Prostate gland (tissue), 2 donors: Measurements from ENCODE around the gene MLIP. TPM values are rescaled to one million over a fixed set of nuclear protein-coding genes. Genes with fewer than 3 reads are reported as not detected.

Experiments
- DNase-seq: peaks from one replicate; pipeline ENCODE4 v3.0.0-alpha.2; 2019; ENCODE audit warnings: low spot score
- H3K27ac ChIP-seq, 2 donors: fragments of 200-600 bp; sonication (generic); 2 replicates each; pipeline ENCODE4 v1.5.1; 2017 to 2019
- H3K27me3 ChIP-seq: fragments of 200-600 bp; sonication (generic); replicated peaks from 2 replicates; pipeline ENCODE4 v1.5.1; 2019; ENCODE audit not compliant: insufficient read depth
- H3K36me3 ChIP-seq, 2 donors: fragments of 200-600 bp; sonication (generic); 1 replicate in 1 of 2; 2 replicates in 1 of 2; pipeline versions ENCODE4 v1.5.1 to v1.8.1; 2017 to 2019
- H3K4me1 ChIP-seq: fragments of 200-600 bp; sonication (generic); replicated peaks from 2 replicates; pipeline ENCODE4 v1.5.1; 2019
- H3K4me3 ChIP-seq, 2 donors: fragments of 200-600 bp; sonication (generic); 2 replicates each; pipeline ENCODE4 v1.5.1; 2017 to 2019
- H3K9me3 ChIP-seq: fragments of 200-600 bp; sonication (generic); 2 replicates; pipeline ENCODE4 v1.5.1; 2017
- CTCF ChIP-seq, 4 experiments: fragments of 200-600 bp in 2 of 4; fragments of 450-650 bp in 2 of 4; sonication (generic) in 2 of 4; IDR thresholded peaks; 1 replicate in 3 of 4; 2 replicates in 1 of 4; pipeline ENCODE4 v1.5.1; 2016 to 2019; ENCODE audit warnings: antibody characterized with exemption in 4 of 4, mild to moderate bottlenecking in 2 of 4, moderate library complexity in 2 of 4
- POLR2A ChIP-seq: fragments of 450-650 bp; IDR thresholded peaks from one replicate; pipeline ENCODE4 v1.6.1; 2016; ENCODE audit warnings: antibody characterized with exemption, mild to moderate bottlenecking
- POLR2AphosphoS5 ChIP-seq: sonication (generic); formaldehyde crosslinking; IDR thresholded peaks from one replicate; pipeline ENCODE4 v1.6.1; 2017; ENCODE audit warnings: antibody characterized with exemption
- WGBS: methylation state at CpG from one replicate; pipeline ENCODE4 v1.1.5; 2018; 5-methylcytosine and 5-hydroxymethylcytosine counted together
- intact Hi-C: fragments of 100-400 bp; cut with DNase I; formaldehyde crosslinking; loops from one replicate; pipeline ENCODE4 v1.14.2; 2022
- total RNA-seq, 2 donors: library from RNA; depleted of rRNA; stranded (reverse); fragments of >200 nt; gene quantifications; one replicate each; pipeline ENCODE4 v1.1.0, GENCODE V29; 2016

MLIP gene
- total RNA-seq, 2 donors from 2014 or later, result 0.55 to 1.9 TPM

GRCh38 chr6:54118117-54118516, 6.9 kb downstream of the MLIP start:
- no peaks in the 10 kb centered on the region for H3K36me3 ChIP-seq
- intact Hi-C loops, result no loop called here
- H3K27me3 ChIP-seq, result no peaks in the 10 kb centered on the region
- WGBS, result 92% methylated on average over 2 of the region's 2 CpGs
- no peaks in the 10 kb centered on the region for H3K9me3 ChIP-seq
- no peak overlapping the region for H3K27ac ChIP-seq
- no peak for TF ChIP-seq POLR2A
- no peak for TF ChIP-seq CTCF (IDR thresholded peaks at IDR 0.05)
- TF ChIP-seq POLR2AphosphoS5, result no peak
- no peak overlapping the region for H3K4me3 ChIP-seq
- no peaks in the 10 kb centered on the region for H3K4me1 ChIP-seq
- DNase-seq, result no peak

- no peaks in the 10 kb centered on the region for H3K27me3 ChIP-seq
- no peaks in the 10 kb centered on the region for H3K4me1 ChIP-seq
- no peaks in the 10 kb centered on the region for H3K36me3 ChIP-seq
- intact Hi-C loops, result no loop called here
- no peak for DNase-seq
- no peak overlapping the region for H3K27ac ChIP-seq
- no peaks in the 10 kb centered on the region for H3K9me3 ChIP-seq
- WGBS, result 83% methylated on average over 5 of the region's 5 CpGs
- H3K4me3 ChIP-seq, result no peak overlapping the region
- TF ChIP-seq POLR2A (no peak), CTCF (IDR thresholded peaks at IDR 0.05) (no peak), POLR2AphosphoS5 (no peak)
Observed at GRCh38 chr6:54125493-54125892, 14.2 kb downstream of the MLIP start.

- DNase-seq, result no peak
- intact Hi-C loops, result no loop called here
- Histone ChIP-seq H3K27me3 (no peaks in the 10 kb centered on the region), H3K4me3 (no peak overlapping the region), H3K36me3 (no peaks in the 10 kb centered on the region), H3K27ac (no peak overlapping the region), H3K9me3 (no peaks in the 10 kb centered on the region), H3K4me1 (no peaks in the 10 kb centered on the region)
- TF ChIP-seq POLR2AphosphoS5 (no peak), POLR2A (no peak)
- 91% methylated on average over 3 of the region's 3 CpGs for WGBS
Observed at GRCh38 chr6:54130179-54130578, 18.9 kb downstream of the MLIP start.

- DNase-seq, result no peak
- Histone ChIP-seq H3K4me1 (no peaks in the 10 kb centered on the region), H3K27ac (no peak overlapping the region), H3K36me3 (no peaks in the 10 kb centered on the region), H3K9me3 (no peaks in the 10 kb centered on the region), H3K27me3 (no peaks in the 10 kb centered on the region), H3K4me3 (no peak overlapping the region)
- intact Hi-C loops, result no loop called here
- WGBS, result 92% methylated on average over 2 of the region's 2 CpGs
- TF ChIP-seq CTCF (IDR thresholded peaks at IDR 0.05), result no peak
- TF ChIP-seq POLR2AphosphoS5, result no peak
- TF ChIP-seq POLR2A, result no peak
Observed at GRCh38 chr6:54132587-54132986, 21.3 kb downstream of the MLIP start.

- intact Hi-C loops, result no loop called here
- no peaks in the 10 kb centered on the region for H3K27me3 ChIP-seq
- DNase-seq, result no peak
- H3K4me1 ChIP-seq, result no peaks in the 10 kb centered on the region
- no peaks in the 10 kb centered on the region for H3K9me3 ChIP-seq
- H3K36me3 ChIP-seq, result no peaks in the 10 kb centered on the region
- H3K4me3 ChIP-seq, result no peak overlapping the region
- TF ChIP-seq POLR2A (no peak), POLR2AphosphoS5 (no peak), CTCF (IDR thresholded peaks at IDR 0.05) (no peak)
- no peak overlapping the region for H3K27ac ChIP-seq
- 95% methylated on average over 3 of the region's 3 CpGs for WGBS
Observed at GRCh38 chr6:54133186-54133585, 21.9 kb downstream of the MLIP start.
